Measurements from ENCODE around the gene SETBP1. TPM values are rescaled to one million over a fixed set of nuclear protein-coding genes. Genes with fewer than 3 reads are reported as not detected.
A peak's percentile ranks its signal among the peaks of the same experiment; 100 is the strongest.
"Not testable (repeated sequence)": the region's sequence is repeated elsewhere in the genome, so short reads cannot be mapped to it uniquely, and the experiment has no call there.

Gene SETBP1
- total and polyA plus RNA-seq, 5 donors = 2.0 to 24.1 (median 16.4) TPM

- 98% methylated on average over 8 of the region's 8 CpGs for WGBS
- H3K27me3 ChIP-seq (ENCODE audit: control insufficient read depth, insufficient read depth); ATAC-seq; intact Hi-C loops (cut with DNase I); H3K4me1 ChIP-seq (ENCODE audit: control insufficient read depth, insufficient read depth, low read length); H3K9me3 ChIP-seq (ENCODE audit: control insufficient read depth, low read length); DNase-seq; H3K4me3 ChIP-seq (ENCODE audit: low read length); H3K27ac ChIP-seq (ENCODE audit: low read length): not testable (repeated sequence)
Measured at GRCh38 chr18:44800766-44801165, 120.1 kb downstream of the SETBP1 start.

DNA sequence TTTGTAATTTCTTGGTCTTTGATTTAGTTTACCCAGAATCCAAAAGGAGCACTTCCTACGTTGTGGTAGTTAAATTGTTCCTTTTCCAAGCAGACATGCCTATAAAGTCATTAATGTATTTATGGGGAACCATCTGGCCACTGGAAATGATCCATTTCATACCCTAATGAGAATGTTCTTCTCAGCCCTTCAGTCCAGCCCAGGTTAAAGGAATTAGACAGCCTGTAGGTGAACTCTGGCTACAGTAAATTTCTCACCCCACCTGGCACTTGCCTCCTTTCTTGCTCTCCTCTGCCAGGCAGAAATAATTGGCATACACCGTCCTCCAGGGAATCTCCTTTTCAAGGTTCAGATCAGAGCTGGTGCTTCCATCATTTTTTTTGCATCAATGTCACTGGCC is 121.1 kb downstream of the SETBP1 start:
- DNase-seq (no peak), ATAC-seq (no peak)
- no peaks in the 10 kb centered on the region for H3K9me3 ChIP-seq (ENCODE audit: control insufficient read depth, low read length)
- no peaks in the 10 kb centered on the region for H3K27me3 ChIP-seq (ENCODE audit: control insufficient read depth, insufficient read depth)
- no peak overlapping the region for H3K4me3 ChIP-seq (ENCODE audit: low read length)
- intact Hi-C loops (cut with DNase I) = no loop called here
- WGBS = 99% methylated on average over 2 of the region's 2 CpGs
- H3K27ac ChIP-seq (ENCODE audit: low read length) = no peak overlapping the region
- no peaks in the 10 kb centered on the region for H3K4me1 ChIP-seq (ENCODE audit: control insufficient read depth, insufficient read depth, low read length)

- Histone ChIP-seq H3K27ac (ENCODE audit: low read length) (peak overlapping the region; percentile 48), H3K4me1 (ENCODE audit: control insufficient read depth, insufficient read depth, low read length) (no peaks in the 10 kb centered on the region), H3K27me3 (ENCODE audit: control insufficient read depth, insufficient read depth) (no peaks in the 10 kb centered on the region), H3K9me3 (ENCODE audit: control insufficient read depth, low read length) (no peaks in the 10 kb centered on the region), H3K4me3 (ENCODE audit: low read length) (no peak overlapping the region)
- 86% methylated on average over 3 of the region's 3 CpGs for WGBS
- DNase-seq (no peak), ATAC-seq (peak in 1 of 2 donors; percentile 8)
- intact Hi-C loops (cut with DNase I) = no loop called here
Measured at GRCh38 chr18:44802508-44802907, 121.8 kb downstream of the SETBP1 start.

DNA sequence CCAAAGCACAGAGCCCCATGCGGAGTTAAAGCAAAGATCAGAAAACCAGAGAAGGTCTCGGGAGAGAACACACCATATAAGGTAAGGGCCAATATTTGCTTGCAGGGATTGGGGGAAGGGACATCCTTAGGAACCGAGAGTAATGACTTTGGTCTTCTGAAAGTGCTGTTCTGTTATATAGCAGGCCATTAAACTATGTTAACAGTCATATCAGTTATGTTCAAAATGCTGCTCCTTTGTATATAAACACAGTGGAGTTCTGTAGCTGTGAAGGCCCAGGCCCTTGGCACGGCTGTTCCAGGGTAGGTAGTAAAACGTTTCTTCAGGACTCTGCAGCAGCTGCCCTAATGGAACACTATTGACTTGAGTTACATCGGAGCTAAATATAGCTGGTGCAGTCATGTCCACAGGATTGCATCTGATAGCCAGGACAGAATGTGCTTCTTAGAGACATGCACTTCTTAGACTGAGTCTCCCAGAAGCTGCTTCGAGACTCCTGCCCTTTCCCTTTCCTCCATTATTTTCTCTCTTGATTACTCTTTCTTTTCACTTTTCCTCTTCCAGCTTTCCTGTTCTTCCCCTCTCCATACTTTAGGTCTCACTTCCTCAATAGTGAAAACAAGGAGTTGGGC is 122.4 kb downstream of the SETBP1 start:
- peak; percentile 86 to 88 for ATAC-seq
- intact Hi-C loops (cut with DNase I) = no loop called here
- WGBS = 48% methylated on average over 7 of the region's 7 CpGs
- Histone ChIP-seq H3K27ac (ENCODE audit: low read length) (peak overlapping the region; percentile 48), H3K9me3 (ENCODE audit: control insufficient read depth, low read length) (no peaks in the 10 kb centered on the region), H3K4me3 (ENCODE audit: low read length) (no peak overlapping the region), H3K27me3 (ENCODE audit: control insufficient read depth, insufficient read depth) (no peaks in the 10 kb centered on the region), H3K4me1 (ENCODE audit: control insufficient read depth, insufficient read depth, low read length) (no peaks in the 10 kb centered on the region)
- peak in 1 of 3 donors; percentile 47 for DNase-seq

GRCh38 chr18:44804033-44804432 is 123.3 kb downstream of the SETBP1 start:
- Histone ChIP-seq H3K27me3 (ENCODE audit: control insufficient read depth, insufficient read depth) (no peaks in the 10 kb centered on the region), H3K4me1 (ENCODE audit: control insufficient read depth, insufficient read depth, low read length) (no peaks in the 10 kb centered on the region), H3K4me3 (ENCODE audit: low read length) (no peak overlapping the region), H3K27ac (ENCODE audit: low read length) (no peak overlapping the region), H3K9me3 (ENCODE audit: control insufficient read depth, low read length) (no peaks in the 10 kb centered on the region)
- intact Hi-C loops (cut with DNase I) = no loop called here
- no peak for ATAC-seq
- WGBS = 92% methylated on average over 2 of the region's 2 CpGs
- DNase-seq = no peak

GRCh38 chr18:44805176-44805575 is 124.5 kb downstream of the SETBP1 start:
- no peak for DNase-seq
- H3K27ac ChIP-seq (ENCODE audit: low read length) = no peak overlapping the region
- H3K9me3 ChIP-seq (ENCODE audit: control insufficient read depth, low read length) = no peaks in the 10 kb centered on the region
- intact Hi-C loops (cut with DNase I) = no loop called here
- ATAC-seq = no peak
- no peaks in the 10 kb centered on the region for H3K4me1 ChIP-seq (ENCODE audit: control insufficient read depth, insufficient read depth, low read length)
- WGBS = 87% methylated on average over 3 of the region's 3 CpGs
- no peak overlapping the region for H3K4me3 ChIP-seq (ENCODE audit: low read length)
- H3K27me3 ChIP-seq (ENCODE audit: control insufficient read depth, insufficient read depth) = no peaks in the 10 kb centered on the region

GRCh38 chr18:44805643-44806042 is 125.0 kb downstream of the SETBP1 start:
- Histone ChIP-seq H3K27me3 (ENCODE audit: control insufficient read depth, insufficient read depth) (no peaks in the 10 kb centered on the region), H3K4me1 (ENCODE audit: control insufficient read depth, insufficient read depth, low read length) (no peaks in the 10 kb centered on the region), H3K9me3 (ENCODE audit: control insufficient read depth, low read length) (no peaks in the 10 kb centered on the region), H3K4me3 (ENCODE audit: low read length) (no peak overlapping the region), H3K27ac (ENCODE audit: low read length) (no peak overlapping the region)
- no peak for ATAC-seq
- WGBS = 98% methylated on average over 3 of the region's 3 CpGs
- no peak for DNase-seq
- intact Hi-C loops (cut with DNase I) = no loop called here

- intact Hi-C loops (cut with DNase I) = no loop called here
- Histone ChIP-seq H3K4me1 (ENCODE audit: control insufficient read depth, insufficient read depth, low read length) (no peaks in the 10 kb centered on the region), H3K27ac (ENCODE audit: low read length) (no peak overlapping the region), H3K9me3 (ENCODE audit: control insufficient read depth, low read length) (no peaks in the 10 kb centered on the region), H3K4me3 (ENCODE audit: low read length) (no peak overlapping the region), H3K27me3 (ENCODE audit: control insufficient read depth, insufficient read depth) (no peaks in the 10 kb centered on the region)
- peak in 1 of 2 donors; percentile 29 for ATAC-seq
- DNase-seq = no peak
- 59% methylated on average over 2 of the region's 2 CpGs for WGBS
Measured at GRCh38 chr18:44807766-44808165, 127.1 kb downstream of the SETBP1 start.

DNA sequence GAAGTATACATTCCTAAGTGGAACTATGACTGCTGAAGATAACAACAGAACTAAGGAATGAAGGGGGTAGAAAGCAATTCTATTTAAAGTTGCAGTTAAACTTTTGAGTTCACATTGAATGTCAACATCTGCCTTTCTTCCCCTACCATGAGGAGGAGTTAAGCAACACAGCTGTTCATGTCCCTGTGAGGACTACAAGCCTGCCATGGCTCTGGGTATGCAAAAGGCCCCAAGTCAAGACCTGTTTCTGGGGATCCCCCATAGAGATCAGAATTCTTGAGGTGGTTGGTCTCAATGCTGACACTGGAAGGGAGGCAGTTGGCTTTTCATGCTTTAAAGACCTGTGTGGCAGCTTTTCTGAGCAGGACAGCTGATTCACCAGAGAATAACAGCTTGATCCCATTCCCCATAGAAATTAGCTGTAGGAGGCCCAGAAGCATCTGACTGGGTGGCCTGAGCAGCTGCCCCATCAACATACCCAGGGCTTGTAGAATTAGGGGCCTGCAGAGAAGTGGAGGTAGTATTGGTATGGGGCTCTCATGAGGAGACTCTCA is 131.0 kb downstream of the SETBP1 start:
- no peaks in the 10 kb centered on the region for H3K27me3 ChIP-seq (ENCODE audit: control insufficient read depth, insufficient read depth)
- ATAC-seq = no peak
- no peak overlapping the region for H3K4me3 ChIP-seq (ENCODE audit: low read length)
- intact Hi-C loops (cut with DNase I) = no loop called here
- H3K9me3 ChIP-seq (ENCODE audit: control insufficient read depth, low read length) = no peaks in the 10 kb centered on the region
- no peaks in the 10 kb centered on the region for H3K4me1 ChIP-seq (ENCODE audit: control insufficient read depth, insufficient read depth, low read length)
- H3K27ac ChIP-seq (ENCODE audit: low read length) = no peak overlapping the region
- DNase-seq = no peak

- Histone ChIP-seq H3K4me3 (ENCODE audit: low read length) (no peak overlapping the region), H3K9me3 (ENCODE audit: control insufficient read depth, low read length) (no peaks in the 10 kb centered on the region), H3K27me3 (ENCODE audit: control insufficient read depth, insufficient read depth) (no peaks in the 10 kb centered on the region), H3K4me1 (ENCODE audit: control insufficient read depth, insufficient read depth, low read length) (no peaks in the 10 kb centered on the region), H3K27ac (ENCODE audit: low read length) (no peak overlapping the region)
- DNase-seq (no peak), ATAC-seq (no peak)
- intact Hi-C loops (cut with DNase I) = no loop called here
- 97% methylated on average over 1 of the region's 1 CpG for WGBS
Measured at GRCh38 chr18:44812426-44812825, 131.7 kb downstream of the SETBP1 start.

- DNase-seq = no peak
- ATAC-seq = no peak
- WGBS = 93% methylated on average over 4 of the region's 4 CpGs
- Histone ChIP-seq H3K4me1 (ENCODE audit: control insufficient read depth, insufficient read depth, low read length) (no peaks in the 10 kb centered on the region), H3K4me3 (ENCODE audit: low read length) (no peak overlapping the region), H3K9me3 (ENCODE audit: control insufficient read depth, low read length) (no peaks in the 10 kb centered on the region), H3K27me3 (ENCODE audit: control insufficient read depth, insufficient read depth) (no peaks in the 10 kb centered on the region), H3K27ac (ENCODE audit: low read length) (no peak overlapping the region)
- intact Hi-C loops (cut with DNase I) = no loop called here
Measured at GRCh38 chr18:44813586-44813985, 132.9 kb downstream of the SETBP1 start.

- no peaks in the 10 kb centered on the region for H3K27me3 ChIP-seq (ENCODE audit: control insufficient read depth, insufficient read depth)
- H3K4me3 ChIP-seq (ENCODE audit: low read length) = no peak overlapping the region
- DNase-seq (no peak), ATAC-seq (no peak)
- 93% methylated on average over 6 of the region's 6 CpGs for whole genome bisulfite sequencing
- intact Hi-C loops (cut with DNase I) = no loop called here
- H3K9me3 ChIP-seq (ENCODE audit: control insufficient read depth, low read length) = no peaks in the 10 kb centered on the region
- H3K27ac ChIP-seq (ENCODE audit: low read length) = no peak overlapping the region
- no peaks in the 10 kb centered on the region for H3K4me1 ChIP-seq (ENCODE audit: control insufficient read depth, insufficient read depth, low read length)
Measured at GRCh38 chr18:44815108-44815507, 134.4 kb downstream of the SETBP1 start.

Data from right cardiac atrium (tissue), 5 donors.